Measurements from ENCODE around the gene KIT.

KIT gene

GRCh38 chr4:54773022-54773421 is 115.3 kb downstream of the KIT start:
- Mint-ChIP-seq H3K9me3 (no peaks in the 10 kb centered on the region), H3K36me3 (no peaks in the 10 kb centered on the region)

GRCh38 chr4:54779036-54779435 is 121.3 kb downstream of the KIT start:
- no peak for DNase-seq
- Mint-ChIP-seq H3K4me3 (no peak overlapping the region), H3K36me3 (no peaks in the 10 kb centered on the region), H3K27ac (no peak overlapping the region), H3K9me3 (no peaks in the 10 kb centered on the region), H3K4me1 (no peaks in the 10 kb centered on the region), H3K27me3 (no peaks in the 10 kb centered on the region)
- CTCF ChIA-PET: no interaction called here

More at GRCh38 chr4:54773022-54773421, 115.3 kb downstream of the KIT start:
- Mint-ChIP-seq H3K4me3 (no peak overlapping the region), H3K4me1 (no peaks in the 10 kb centered on the region), H3K27me3 (peaks cover 3% of the 10 kb centered on the region), H3K27ac (no peak overlapping the region)
- DNase-seq: no peak
- CTCF ChIA-PET: no interaction called here

- DNase-seq: no peak
- Mint-ChIP-seq H3K27ac (no peak overlapping the region), H3K4me1 (no peaks in the 10 kb centered on the region), H3K4me3 (no peak overlapping the region), H3K36me3 (no peaks in the 10 kb centered on the region), H3K9me3 (no peaks in the 10 kb centered on the region), H3K27me3 (no peaks in the 10 kb centered on the region)
- CTCF ChIA-PET: no interaction called here
Measured at GRCh38 chr4:54779476-54780148, 121.9 kb downstream of the KIT start.

GRCh38 chr4:54780149-54780495 is 122.4 kb downstream of the KIT start:
- CTCF ChIA-PET: no interaction called here
- Mint-ChIP-seq H3K9me3 (no peaks in the 10 kb centered on the region), H3K4me3 (no peak overlapping the region), H3K36me3 (no peaks in the 10 kb centered on the region), H3K27ac (no peak overlapping the region), H3K27me3 (no peaks in the 10 kb centered on the region), H3K4me1 (no peaks in the 10 kb centered on the region)
- no peak for DNase-seq

GRCh38 chr4:54781756-54782155 is 124.0 kb downstream of the KIT start:
- DNase-seq: no peak
- no peaks in the 10 kb centered on the region for H3K36me3 Mint-ChIP-seq
- H3K27me3 Mint-ChIP-seq: no peaks in the 10 kb centered on the region
- H3K9me3 Mint-ChIP-seq: no peaks in the 10 kb centered on the region
- H3K4me1 Mint-ChIP-seq: no peaks in the 10 kb centered on the region
- H3K27ac Mint-ChIP-seq: no peak overlapping the region
- CTCF ChIA-PET: no interaction called here
- H3K4me3 Mint-ChIP-seq: no peak overlapping the region

GRCh38 chr4:54783402-54784110 is 125.8 kb downstream of the KIT start:
- no peaks in the 10 kb centered on the region for H3K4me1 Mint-ChIP-seq
- no peak overlapping the region for H3K27ac Mint-ChIP-seq
- H3K4me3 Mint-ChIP-seq: no peak overlapping the region
- no peaks in the 10 kb centered on the region for H3K27me3 Mint-ChIP-seq
- CTCF ChIA-PET: no interaction called here
- DNase-seq: no peak
- H3K9me3 Mint-ChIP-seq: no peaks in the 10 kb centered on the region
- no peaks in the 10 kb centered on the region for H3K36me3 Mint-ChIP-seq

GRCh38 chr4:54784161-54784671 is 126.5 kb downstream of the KIT start:
- no peaks in the 10 kb centered on the region for H3K4me1 Mint-ChIP-seq
- H3K27me3 Mint-ChIP-seq: no peaks in the 10 kb centered on the region
- H3K36me3 Mint-ChIP-seq: no peaks in the 10 kb centered on the region
- CTCF ChIA-PET: no interaction called here
- no peak overlapping the region for H3K4me3 Mint-ChIP-seq
- no peak for DNase-seq
- no peaks in the 10 kb centered on the region for H3K9me3 Mint-ChIP-seq
- no peak overlapping the region for H3K27ac Mint-ChIP-seq

All from activated naive CD4-positive, alpha-beta T cell treated with anti-CD3 and anti-CD28 coated beads, Interleukin-2, amount 10 ng/mL, durations not matched to agents 7 days and 5 days (primary cell).